C4-2B (cell line): ENCODE measurements around the gene ZNF407.

Experiments used
- H3K27ac ChIP-seq: fragments of 450-650 bp; 2 replicates; pipeline ENCODE4 v1.5.1; 2017
- ZFX ChIP-seq: fragments of 450-650 bp; IDR thresholded peaks from 2 replicates; pipeline ENCODE4 v1.6.1; 2017
- TF ChIP-seq, protein P1 (sequence below): fragments of 450-650 bp; conservative IDR thresholded peaks from 2 replicates; pipeline ENCODE4 v1.5.1; 2017; ENCODE audit warnings: mild to moderate bottlenecking

Gene ZNF407

DNA sequence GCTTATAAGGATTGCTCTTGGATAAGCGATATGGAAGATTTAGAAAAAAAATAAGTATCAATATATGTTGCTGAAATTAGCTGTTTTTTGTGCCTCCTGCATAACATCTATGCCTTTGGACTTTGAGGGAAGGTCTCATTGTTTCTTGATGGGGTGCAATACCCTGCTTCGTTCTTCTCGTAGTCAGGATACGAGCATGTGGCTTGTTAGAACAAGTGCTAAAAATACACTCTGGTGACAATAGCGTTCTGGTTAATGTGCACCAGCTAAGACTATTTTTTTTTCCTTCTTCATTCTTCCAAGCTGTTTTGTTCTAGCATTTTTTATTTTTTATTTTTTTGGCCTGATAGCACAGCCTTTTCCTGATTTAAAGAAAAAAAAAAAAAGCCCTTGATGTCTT, 97.5 kb downstream of the ZNF407 start:
- no peak overlapping the region for H3K27ac ChIP-seq
- TF ChIP-seq, protein P1, sequence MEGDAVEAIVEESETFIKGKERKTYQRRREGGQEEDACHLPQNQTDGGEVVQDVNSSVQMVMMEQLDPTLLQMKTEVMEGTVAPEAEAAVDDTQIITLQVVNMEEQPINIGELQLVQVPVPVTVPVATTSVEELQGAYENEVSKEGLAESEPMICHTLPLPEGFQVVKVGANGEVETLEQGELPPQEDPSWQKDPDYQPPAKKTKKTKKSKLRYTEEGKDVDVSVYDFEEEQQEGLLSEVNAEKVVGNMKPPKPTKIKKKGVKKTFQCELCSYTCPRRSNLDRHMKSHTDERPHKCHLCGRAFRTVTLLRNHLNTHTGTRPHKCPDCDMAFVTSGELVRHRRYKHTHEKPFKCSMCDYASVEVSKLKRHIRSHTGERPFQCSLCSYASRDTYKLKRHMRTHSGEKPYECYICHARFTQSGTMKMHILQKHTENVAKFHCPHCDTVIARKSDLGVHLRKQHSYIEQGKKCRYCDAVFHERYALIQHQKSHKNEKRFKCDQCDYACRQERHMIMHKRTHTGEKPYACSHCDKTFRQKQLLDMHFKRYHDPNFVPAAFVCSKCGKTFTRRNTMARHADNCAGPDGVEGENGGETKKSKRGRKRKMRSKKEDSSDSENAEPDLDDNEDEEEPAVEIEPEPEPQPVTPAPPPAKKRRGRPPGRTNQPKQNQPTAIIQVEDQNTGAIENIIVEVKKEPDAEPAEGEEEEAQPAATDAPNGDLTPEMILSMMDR: no peak
- no peak for TF ChIP-seq ZFX

DNA sequence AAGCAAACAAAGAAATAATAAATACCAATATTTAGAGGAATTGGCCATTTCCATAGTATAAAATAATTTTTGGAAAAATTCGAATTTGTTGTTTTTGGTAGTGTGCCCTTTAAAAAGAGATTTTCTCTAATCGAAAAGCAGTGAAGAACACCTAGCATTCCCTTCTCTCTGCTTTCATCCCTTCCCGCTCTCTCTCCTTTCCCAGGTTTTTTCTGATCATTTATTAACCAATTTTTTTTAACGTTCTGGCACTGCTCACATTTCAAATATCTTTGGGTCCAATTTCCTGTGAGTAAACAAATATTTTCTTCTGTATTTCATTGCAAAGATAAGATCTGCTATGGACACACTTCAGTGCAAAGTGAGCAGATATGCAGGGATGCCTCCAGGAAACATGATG, 101.2 kb downstream of the ZNF407 start:
- TF ChIP-seq, protein P1: no peak
- TF ChIP-seq ZFX: no peak
- no peak overlapping the region for H3K27ac ChIP-seq

GRCh38 chr18:74699455-74699854, 101.8 kb downstream of the ZNF407 start:
- H3K27ac ChIP-seq: no peak overlapping the region
- TF ChIP-seq, protein P1: no peak
- TF ChIP-seq ZFX: no peak

DNA sequence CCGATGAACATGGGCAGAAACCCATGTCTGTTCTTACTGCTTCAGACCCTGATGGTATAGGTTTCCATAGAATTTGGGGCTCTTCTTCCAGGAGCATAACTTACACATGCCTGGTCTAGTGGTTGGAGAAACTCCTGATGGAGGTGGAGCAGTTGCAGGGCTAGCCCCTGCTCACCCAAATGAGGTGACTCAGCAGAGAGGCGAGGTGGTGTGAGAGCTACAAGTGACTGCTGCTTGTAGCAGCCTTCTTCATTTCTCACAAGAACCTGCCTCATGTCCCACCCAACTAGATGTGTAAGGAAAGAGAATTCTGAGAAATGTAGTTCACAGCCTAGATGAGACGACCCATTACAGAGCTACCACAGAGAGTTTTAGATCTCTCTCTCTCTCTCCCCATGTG, 105.3 kb downstream of the ZNF407 start:
- TF ChIP-seq ZFX: no peak
- TF ChIP-seq, protein P1: no peak

DNA sequence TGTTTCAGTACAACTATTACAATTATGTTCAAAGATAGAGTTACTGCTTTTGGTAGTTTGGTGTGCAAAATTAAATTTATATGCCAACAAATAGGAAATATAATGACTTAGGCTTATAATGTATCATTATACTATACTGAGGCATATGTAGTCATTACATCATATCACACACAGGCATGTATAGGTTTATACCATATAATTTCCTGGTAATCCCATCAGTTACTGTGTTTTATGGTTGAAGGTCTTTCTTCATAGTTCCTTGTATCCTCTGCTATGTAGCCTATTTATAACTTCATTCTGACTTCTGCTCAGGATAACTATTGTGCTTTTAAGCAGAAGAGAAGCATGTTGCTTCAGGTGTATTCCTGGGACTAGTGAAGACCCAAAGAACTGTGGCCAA, 110.5 kb downstream of the ZNF407 start:
- TF ChIP-seq ZFX: no peak
- TF ChIP-seq, protein P1: no peak
- H3K27ac ChIP-seq: no peak overlapping the region

More for the DNA sequence above, 105.3 kb downstream of the ZNF407 start:
- H3K27ac ChIP-seq: no peak overlapping the region

GRCh38 chr18:74709452-74709851, 111.8 kb downstream of the ZNF407 start:
- no peak overlapping the region for H3K27ac ChIP-seq

DNA sequence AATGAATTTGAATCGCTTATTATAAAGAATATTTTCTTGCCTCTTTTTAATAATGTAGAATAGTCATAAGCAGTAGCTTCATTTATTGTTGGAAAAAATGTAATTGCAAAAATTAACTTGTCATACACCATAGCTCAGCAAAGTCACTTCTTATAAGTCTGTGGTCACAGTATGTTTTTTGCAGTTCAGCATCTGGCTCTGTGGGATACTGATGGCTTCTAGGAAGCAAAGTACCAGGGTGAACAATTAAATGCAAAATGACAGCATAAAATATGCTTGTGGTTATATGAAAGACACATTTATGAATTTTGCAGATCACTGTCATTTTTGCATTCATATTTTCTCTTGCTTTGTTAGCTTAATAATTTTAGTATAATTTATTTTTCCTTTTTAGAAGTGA, 116.5 kb downstream of the ZNF407 start:
- H3K27ac ChIP-seq: no peak overlapping the region
- TF ChIP-seq, protein P1: no peak
- no peak for TF ChIP-seq ZFX

More at GRCh38 chr18:74709452-74709851, 111.8 kb downstream of the ZNF407 start:
- TF ChIP-seq, protein P1: no peak
- TF ChIP-seq ZFX: no peak
